Activated naive CD8-positive, alpha-beta T cell (primary cell): ENCODE measurements around the gene POLQ.

Experiments
- H3K27ac Mint-ChIP-seq: one replicate; pipeline ENCODE4 v1.8.0; 2021; ENCODE audit warnings: mixed read lengths
- H3K27me3 Mint-ChIP-seq: one replicate; pipeline ENCODE4 v1.8.0; 2021; ENCODE audit warnings: mixed read lengths
- H3K36me3 Mint-ChIP-seq: one replicate; pipeline ENCODE4 v1.8.0; 2021; ENCODE audit warnings: mixed read lengths
- H3K4me1 Mint-ChIP-seq: one replicate; pipeline ENCODE4 v1.8.0; 2021; ENCODE audit warnings: low read depth, mixed read lengths
- H3K4me3 Mint-ChIP-seq: one replicate; pipeline ENCODE4 v1.8.0; 2021; ENCODE audit warnings: mild to moderate bottlenecking, mixed read lengths
- H3K9me3 Mint-ChIP-seq: one replicate; pipeline ENCODE4 v1.8.0; 2021; ENCODE audit warnings: low read depth, mixed read lengths

The POLQ gene

GRCh38 chr3:121531269-121531668 is 14.5 kb downstream of the POLQ start:
- Mint-ChIP-seq H3K36me3 (peaks cover 2% of the 10 kb centered on the region), H3K4me1 (no peaks in the 10 kb centered on the region), H3K9me3 (no peaks in the 10 kb centered on the region), H3K27ac (no peak overlapping the region), H3K4me3 (no peak overlapping the region), H3K27me3 (no peaks in the 10 kb centered on the region)

GRCh38 chr3:121529308-121529707 is 16.5 kb downstream of the POLQ start:
- Mint-ChIP-seq H3K9me3 (no peaks in the 10 kb centered on the region), H3K27me3 (no peaks in the 10 kb centered on the region), H3K27ac (no peak overlapping the region), H3K36me3 (peaks cover 2% of the 10 kb centered on the region), H3K4me1 (no peaks in the 10 kb centered on the region), H3K4me3 (no peak overlapping the region)

DNA sequence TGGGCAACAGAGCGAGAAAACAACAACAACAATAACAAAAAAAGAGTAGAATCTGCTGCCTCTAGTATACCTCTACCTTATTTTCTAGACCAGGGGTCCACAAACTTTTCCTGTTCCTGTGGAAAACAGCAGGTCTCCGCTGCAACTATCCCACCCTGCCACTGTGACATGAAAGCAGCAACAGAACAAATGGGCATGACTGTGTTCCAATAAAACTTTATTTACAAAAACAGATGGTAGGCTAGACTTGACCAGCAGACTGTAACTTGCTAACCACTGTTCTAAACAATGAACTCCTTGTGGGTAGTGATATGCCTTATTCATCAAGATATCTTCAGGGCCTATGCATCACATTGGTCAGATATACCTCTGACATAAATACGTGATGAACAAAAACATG is 25.3 kb downstream of the POLQ start:
- no peak overlapping the region for H3K27ac Mint-ChIP-seq
- H3K27me3 Mint-ChIP-seq, result no peaks in the 10 kb centered on the region
- H3K9me3 Mint-ChIP-seq, result peaks cover 12% of the 10 kb centered on the region
- H3K4me1 Mint-ChIP-seq, result no peaks in the 10 kb centered on the region
- H3K4me3 Mint-ChIP-seq, result no peak overlapping the region
- peaks cover 14% of the 10 kb centered on the region for H3K36me3 Mint-ChIP-seq

GRCh38 chr3:121517953-121518655 is 27.7 kb downstream of the POLQ start:
- peaks cover 14% of the 10 kb centered on the region for H3K9me3 Mint-ChIP-seq
- H3K4me1 Mint-ChIP-seq, result no peaks in the 10 kb centered on the region
- H3K27ac Mint-ChIP-seq, result no peak overlapping the region
- H3K27me3 Mint-ChIP-seq, result no peaks in the 10 kb centered on the region
- peaks cover 14% of the 10 kb centered on the region for H3K36me3 Mint-ChIP-seq
- H3K4me3 Mint-ChIP-seq, result no peak overlapping the region

DNA sequence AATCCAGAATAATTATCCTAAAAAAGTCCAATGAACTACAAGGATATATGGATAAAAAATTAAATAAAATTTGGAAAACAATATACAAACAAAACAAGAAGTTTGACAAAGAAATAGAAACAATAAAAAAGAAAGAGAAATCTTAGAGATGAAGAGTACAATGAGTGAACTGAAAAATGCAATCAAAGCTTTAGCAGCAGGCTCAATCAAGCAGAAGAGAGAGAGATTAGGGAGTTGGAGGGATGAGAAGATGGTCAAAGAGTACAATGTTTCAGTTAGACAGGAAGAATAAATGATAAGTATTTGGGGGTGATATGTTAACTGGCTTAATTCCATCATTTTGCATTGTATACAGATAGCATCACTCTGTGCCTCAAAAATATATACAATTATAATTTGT is 29.9 kb downstream of the POLQ start:
- Mint-ChIP-seq H3K27ac (no peak overlapping the region), H3K9me3 (peaks cover 14% of the 10 kb centered on the region), H3K27me3 (no peaks in the 10 kb centered on the region), H3K4me3 (no peak overlapping the region), H3K4me1 (no peaks in the 10 kb centered on the region), H3K36me3 (peaks cover 14% of the 10 kb centered on the region)

DNA sequence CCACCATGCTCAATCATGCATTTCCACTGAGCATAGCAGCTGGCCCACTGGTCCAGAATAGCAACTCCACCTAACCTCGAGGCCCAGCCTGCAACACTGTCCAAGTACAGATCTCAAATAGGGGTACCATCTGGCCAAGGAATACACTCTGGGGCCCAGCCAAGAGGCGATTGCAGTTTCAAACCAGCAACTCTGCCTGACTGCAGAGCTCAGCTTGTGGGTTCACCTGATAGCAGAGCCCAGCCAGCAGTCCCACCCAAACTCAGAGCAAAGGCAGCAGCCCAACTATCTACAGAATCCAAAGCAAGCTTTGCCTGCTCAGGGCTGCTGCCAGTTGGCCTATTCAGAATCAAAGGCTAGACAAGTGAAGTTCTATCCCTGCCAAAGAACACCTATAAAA is 30.5 kb downstream of the POLQ start:
- Mint-ChIP-seq H3K27me3 (no peaks in the 10 kb centered on the region), H3K27ac (no peak overlapping the region), H3K4me3 (no peak overlapping the region), H3K9me3 (peaks cover 14% of the 10 kb centered on the region), H3K36me3 (peaks cover 14% of the 10 kb centered on the region), H3K4me1 (no peaks in the 10 kb centered on the region)

DNA sequence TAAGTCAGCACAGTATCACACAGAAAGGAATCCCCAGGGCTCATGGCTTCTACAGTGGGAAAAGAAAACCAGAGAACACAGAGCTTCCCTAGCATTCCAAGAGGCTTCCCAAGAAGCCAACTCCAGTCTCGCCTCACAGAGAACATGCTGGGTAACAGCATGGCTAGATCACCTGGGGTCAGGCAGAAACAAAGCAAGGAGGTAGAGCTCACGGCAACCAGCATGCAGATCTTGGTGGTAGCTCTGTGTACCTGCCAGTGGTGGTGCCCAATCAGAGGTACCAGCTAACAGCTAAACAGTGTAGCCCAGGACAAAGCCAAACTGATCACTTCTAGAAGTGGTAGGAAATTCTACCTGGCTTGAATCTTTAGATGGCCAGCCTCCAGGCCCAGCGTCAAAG is 31.3 kb downstream of the POLQ start:
- no peak overlapping the region for H3K27ac Mint-ChIP-seq
- no peaks in the 10 kb centered on the region for H3K4me1 Mint-ChIP-seq
- no peaks in the 10 kb centered on the region for H3K27me3 Mint-ChIP-seq
- H3K36me3 Mint-ChIP-seq, result peaks cover 14% of the 10 kb centered on the region
- no peak overlapping the region for H3K4me3 Mint-ChIP-seq
- H3K9me3 Mint-ChIP-seq, result peaks cover 14% of the 10 kb centered on the region

GRCh38 chr3:121508389-121508788 is 37.4 kb downstream of the POLQ start:
- Mint-ChIP-seq H3K4me1 (no peaks in the 10 kb centered on the region), H3K36me3 (no peaks in the 10 kb centered on the region)

DNA sequence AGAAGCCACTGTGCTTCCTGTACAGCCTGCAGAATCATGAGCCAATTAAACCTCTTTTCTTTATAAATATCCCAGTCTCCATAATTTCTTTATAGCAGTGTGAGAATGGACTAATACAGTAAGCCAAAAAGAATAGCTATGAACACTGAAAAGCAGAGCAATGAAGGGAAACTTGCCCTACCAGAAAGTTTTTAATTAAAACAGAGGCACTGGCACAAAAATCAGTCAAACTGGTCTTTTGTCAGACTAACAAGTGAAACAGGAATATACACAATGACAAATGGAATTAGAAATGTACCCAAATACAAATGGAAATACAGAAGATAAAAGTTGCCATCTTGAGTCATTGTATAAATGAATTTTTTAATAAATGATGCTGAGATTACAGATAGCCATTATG is 40.5 kb downstream of the POLQ start:
- Mint-ChIP-seq H3K27ac (no peak overlapping the region), H3K4me1 (no peaks in the 10 kb centered on the region), H3K9me3 (no peaks in the 10 kb centered on the region), H3K27me3 (no peaks in the 10 kb centered on the region), H3K4me3 (no peak overlapping the region), H3K36me3 (no peaks in the 10 kb centered on the region)

More at GRCh38 chr3:121508389-121508788, 37.4 kb downstream of the POLQ start:
- Mint-ChIP-seq H3K27me3 (no peaks in the 10 kb centered on the region), H3K9me3 (no peaks in the 10 kb centered on the region), H3K27ac (no peak overlapping the region), H3K4me3 (no peak overlapping the region)

GRCh38 chr3:121504618-121505017 is 41.2 kb downstream of the POLQ start:
- Mint-ChIP-seq H3K27ac (no peak overlapping the region), H3K4me1 (no peaks in the 10 kb centered on the region), H3K4me3 (no peak overlapping the region), H3K9me3 (no peaks in the 10 kb centered on the region), H3K36me3 (no peaks in the 10 kb centered on the region), H3K27me3 (no peaks in the 10 kb centered on the region)

DNA sequence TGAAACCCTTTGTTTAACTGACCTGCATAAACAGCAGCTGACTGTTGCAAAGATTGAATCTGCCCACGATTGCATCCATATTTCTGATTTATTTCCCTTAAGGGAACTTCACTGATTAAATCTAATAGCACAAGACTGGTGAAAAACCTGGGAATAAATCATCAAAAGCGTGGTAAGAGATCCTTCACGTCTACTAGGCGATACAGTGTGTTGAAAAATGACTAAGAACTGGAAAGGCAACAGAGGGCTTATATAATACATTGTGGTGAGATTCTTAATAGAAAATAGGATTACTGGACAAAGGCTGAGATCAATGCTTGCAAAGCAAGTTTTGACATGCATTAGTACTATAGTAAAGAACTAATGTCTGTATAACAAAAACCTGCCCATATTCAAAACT is 49.0 kb downstream of the POLQ start:
- H3K4me1 Mint-ChIP-seq, result no peaks in the 10 kb centered on the region
- no peak overlapping the region for H3K4me3 Mint-ChIP-seq

DNA sequence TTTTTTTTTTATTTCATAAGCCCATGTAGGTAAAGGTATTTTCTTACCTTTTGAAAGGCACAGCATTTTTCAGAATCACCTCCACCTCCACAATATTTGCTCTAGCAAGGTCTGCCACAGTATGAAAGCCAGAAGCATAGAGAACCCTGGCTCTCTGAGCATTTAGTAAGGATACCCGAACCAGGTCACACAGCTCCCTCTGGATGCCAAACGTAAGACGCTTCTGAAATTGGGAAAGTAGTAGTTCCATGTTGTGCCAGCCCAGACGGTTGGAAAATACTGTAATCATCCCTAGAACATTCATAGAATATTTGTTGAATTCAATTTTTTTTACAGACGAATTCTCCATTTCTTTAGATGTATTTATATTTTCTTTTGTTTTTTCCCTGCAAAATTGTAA is 52.4 kb downstream of the POLQ start:
- no peaks in the 10 kb centered on the region for H3K27me3 Mint-ChIP-seq
- H3K4me3 Mint-ChIP-seq, result no peak overlapping the region
- H3K36me3 Mint-ChIP-seq, result no peaks in the 10 kb centered on the region
- no peak overlapping the region for H3K27ac Mint-ChIP-seq
- no peaks in the 10 kb centered on the region for H3K9me3 Mint-ChIP-seq
- H3K4me1 Mint-ChIP-seq, result no peaks in the 10 kb centered on the region

More for the DNA sequence above, 49.0 kb downstream of the POLQ start:
- no peaks in the 10 kb centered on the region for H3K9me3 Mint-ChIP-seq
- H3K36me3 Mint-ChIP-seq, result no peaks in the 10 kb centered on the region
- H3K27ac Mint-ChIP-seq, result no peak overlapping the region
- H3K27me3 Mint-ChIP-seq, result no peaks in the 10 kb centered on the region

DNA sequence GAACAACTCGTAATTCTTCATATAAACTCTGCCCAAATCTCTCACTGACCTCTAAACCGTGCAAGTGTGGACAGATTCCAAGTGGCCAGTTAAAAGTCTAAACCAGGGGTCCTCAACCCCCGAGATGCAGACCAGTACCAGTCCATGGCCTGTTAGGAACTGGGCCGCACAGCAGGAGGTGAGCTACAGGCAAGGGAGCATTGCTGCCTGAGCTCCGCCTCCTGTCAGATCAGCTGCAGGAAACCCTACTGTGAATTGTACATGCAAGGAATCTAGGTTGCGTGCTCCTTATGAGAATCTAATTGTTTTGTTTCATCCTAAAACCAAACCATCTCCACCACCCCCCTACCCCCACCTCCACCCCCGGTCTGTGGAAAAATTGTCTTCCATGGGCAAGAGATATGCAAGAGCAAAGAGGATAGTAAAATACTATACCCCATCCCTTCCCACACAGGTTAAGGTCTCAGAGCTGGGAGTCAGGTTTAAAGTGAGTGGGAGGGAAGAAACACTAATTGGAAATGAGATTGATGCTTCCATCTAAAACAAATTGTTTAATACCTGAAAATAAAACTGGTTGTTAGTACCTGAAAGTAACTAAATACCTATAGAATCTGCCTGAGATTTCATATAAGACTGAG is 54.0 kb downstream of the POLQ start:
- Mint-ChIP-seq H3K9me3 (no peaks in the 10 kb centered on the region), H3K27me3 (no peaks in the 10 kb centered on the region), H3K4me3 (no peak overlapping the region), H3K4me1 (no peaks in the 10 kb centered on the region), H3K36me3 (peaks cover 4% of the 10 kb centered on the region), H3K27ac (no peak overlapping the region)

GRCh38 chr3:121490161-121490560 is 55.6 kb downstream of the POLQ start:
- Mint-ChIP-seq H3K27ac (no peak overlapping the region), H3K9me3 (no peaks in the 10 kb centered on the region), H3K4me3 (no peak overlapping the region), H3K36me3 (peaks cover 4% of the 10 kb centered on the region), H3K27me3 (no peaks in the 10 kb centered on the region), H3K4me1 (no peaks in the 10 kb centered on the region)

GRCh38 chr3:121488628-121489027 is 57.2 kb downstream of the POLQ start:
- H3K9me3 Mint-ChIP-seq, result no peaks in the 10 kb centered on the region
- H3K36me3 Mint-ChIP-seq, result peaks cover 4% of the 10 kb centered on the region
- H3K27ac Mint-ChIP-seq, result no peak overlapping the region
- no peaks in the 10 kb centered on the region for H3K27me3 Mint-ChIP-seq
- H3K4me3 Mint-ChIP-seq, result no peak overlapping the region
- H3K4me1 Mint-ChIP-seq, result no peaks in the 10 kb centered on the region

GRCh38 chr3:121483290-121483689 is 62.5 kb downstream of the POLQ start:
- Mint-ChIP-seq H3K27me3 (no peaks in the 10 kb centered on the region), H3K27ac (no peak overlapping the region), H3K36me3 (peaks cover 4% of the 10 kb centered on the region), H3K9me3 (no peaks in the 10 kb centered on the region), H3K4me3 (no peak overlapping the region), H3K4me1 (no peaks in the 10 kb centered on the region)
